ENCODE results near the gene MCEE. TPM values are rescaled to one million over a fixed set of nuclear protein-coding genes. Genes with fewer than 3 reads are reported as not detected.

The MCEE gene
- polyA plus RNA-seq, 3 donors = 23.1 to 24.9 (median 23.2) TPM

Other genes starting within 250 kb of the MCEE start
- gene VAX2, start 229.7 kb downstream of the MCEE start, polyA plus RNA-seq (ENCODE audit: insufficient read length in 3 of 3) = 1 to 10 TPM in 1 of 3 donors, under 1 TPM in 2; 0.17 to 1.5 (median 0.67) TPM
- 10 to 100 TPM; 58.0 to 68.8 (median 67.3) TPM for gene ATP6V1B1, start 194.3 kb downstream of the MCEE start, polyA plus RNA-seq (ENCODE audit: insufficient read length in 3 of 3)
- 1 to 10 TPM in 1 of 3 donors, under 1 TPM in 2; 0.37 to 1.1 (median 0.49) TPM for gene ANKRD53, start 151.6 kb downstream of the MCEE start, polyA plus RNA-seq (ENCODE audit: insufficient read length in 3 of 3)
- gene TEX261, start 135.4 kb downstream of the MCEE start, polyA plus RNA-seq (ENCODE audit: insufficient read length in 3 of 3) = 10 to 100 TPM; 52.6 to 55.6 (median 53.4) TPM
- 10 to 100 TPM; 80.8 to 84.3 (median 81.2) TPM for gene NAGK, start 61.6 kb downstream of the MCEE start, polyA plus RNA-seq (ENCODE audit: insufficient read length in 3 of 3)
- gene MPHOSPH10, start 405 bp upstream of the MCEE start, polyA plus RNA-seq (ENCODE audit: insufficient read length in 3 of 3) = 10 to 100 TPM; 45.5 to 53.2 (median 48.3) TPM
- gene PAIP2B, start 96.9 kb upstream of the MCEE start, polyA plus RNA-seq (ENCODE audit: insufficient read length in 3 of 3) = 10 to 100 TPM; 19.5 to 20.8 (median 19.6) TPM
- 100 to 1,000 TPM; 210 to 235 (median 223) TPM for gene ZNF638, start 201.6 kb upstream of the MCEE start, polyA plus RNA-seq (ENCODE audit: insufficient read length in 3 of 3)

Data from right renal cortex interstitium (tissue), 3 donors.